Measurements from ENCODE around the gene CRHR1.

DNA sequence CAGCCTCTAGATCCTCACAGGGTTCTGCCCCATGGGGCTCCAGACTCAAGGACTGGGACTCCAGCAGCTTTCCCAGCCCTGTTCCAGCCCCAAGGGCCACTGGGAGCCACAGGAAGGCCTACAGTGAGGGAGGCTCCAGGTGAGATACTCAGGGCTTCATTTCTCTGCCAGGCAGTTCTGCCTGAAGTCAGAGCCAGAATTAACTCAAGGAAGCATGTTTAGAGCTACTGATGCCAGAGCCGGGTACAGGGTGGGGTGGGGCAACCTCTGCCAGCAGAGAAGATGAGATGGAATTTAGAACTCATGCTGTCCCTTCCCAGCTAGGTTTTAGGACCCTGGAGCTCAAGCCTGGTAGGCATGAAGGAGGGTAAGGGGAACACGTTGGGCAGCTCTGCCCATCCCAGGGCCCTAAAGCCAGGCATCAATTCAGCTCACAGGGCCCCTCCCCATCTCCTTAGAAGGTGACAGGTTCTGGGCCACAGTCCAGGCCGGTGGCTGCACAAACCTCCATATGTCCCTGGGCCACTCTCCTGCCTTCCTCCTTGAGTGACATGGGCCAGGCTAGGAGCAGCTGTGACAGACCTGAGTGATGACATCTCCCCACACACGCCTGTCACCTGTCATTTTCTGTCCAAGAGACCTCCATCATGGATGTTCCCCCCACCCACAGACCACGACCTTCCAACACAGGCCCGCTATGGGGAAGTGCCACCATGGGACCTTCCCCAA, 36.1 kb downstream of the CRHR1 start:
- TF ChIP-seq, protein P1, sequence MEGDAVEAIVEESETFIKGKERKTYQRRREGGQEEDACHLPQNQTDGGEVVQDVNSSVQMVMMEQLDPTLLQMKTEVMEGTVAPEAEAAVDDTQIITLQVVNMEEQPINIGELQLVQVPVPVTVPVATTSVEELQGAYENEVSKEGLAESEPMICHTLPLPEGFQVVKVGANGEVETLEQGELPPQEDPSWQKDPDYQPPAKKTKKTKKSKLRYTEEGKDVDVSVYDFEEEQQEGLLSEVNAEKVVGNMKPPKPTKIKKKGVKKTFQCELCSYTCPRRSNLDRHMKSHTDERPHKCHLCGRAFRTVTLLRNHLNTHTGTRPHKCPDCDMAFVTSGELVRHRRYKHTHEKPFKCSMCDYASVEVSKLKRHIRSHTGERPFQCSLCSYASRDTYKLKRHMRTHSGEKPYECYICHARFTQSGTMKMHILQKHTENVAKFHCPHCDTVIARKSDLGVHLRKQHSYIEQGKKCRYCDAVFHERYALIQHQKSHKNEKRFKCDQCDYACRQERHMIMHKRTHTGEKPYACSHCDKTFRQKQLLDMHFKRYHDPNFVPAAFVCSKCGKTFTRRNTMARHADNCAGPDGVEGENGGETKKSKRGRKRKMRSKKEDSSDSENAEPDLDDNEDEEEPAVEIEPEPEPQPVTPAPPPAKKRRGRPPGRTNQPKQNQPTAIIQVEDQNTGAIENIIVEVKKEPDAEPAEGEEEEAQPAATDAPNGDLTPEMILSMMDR (IDR thresholded peaks at IDR 0.05; ENCODE audit: insufficient read depth, low read length): no peak
- TF ChIP-seq POLR2AphosphoS5 (IDR thresholded peaks at IDR 0.05; ENCODE audit: low read depth) (no peak), GABPA (IDR thresholded peaks at IDR 0.05; ENCODE audit: low read depth) (no peak)
- TF ChIP-seq, protein P2, sequence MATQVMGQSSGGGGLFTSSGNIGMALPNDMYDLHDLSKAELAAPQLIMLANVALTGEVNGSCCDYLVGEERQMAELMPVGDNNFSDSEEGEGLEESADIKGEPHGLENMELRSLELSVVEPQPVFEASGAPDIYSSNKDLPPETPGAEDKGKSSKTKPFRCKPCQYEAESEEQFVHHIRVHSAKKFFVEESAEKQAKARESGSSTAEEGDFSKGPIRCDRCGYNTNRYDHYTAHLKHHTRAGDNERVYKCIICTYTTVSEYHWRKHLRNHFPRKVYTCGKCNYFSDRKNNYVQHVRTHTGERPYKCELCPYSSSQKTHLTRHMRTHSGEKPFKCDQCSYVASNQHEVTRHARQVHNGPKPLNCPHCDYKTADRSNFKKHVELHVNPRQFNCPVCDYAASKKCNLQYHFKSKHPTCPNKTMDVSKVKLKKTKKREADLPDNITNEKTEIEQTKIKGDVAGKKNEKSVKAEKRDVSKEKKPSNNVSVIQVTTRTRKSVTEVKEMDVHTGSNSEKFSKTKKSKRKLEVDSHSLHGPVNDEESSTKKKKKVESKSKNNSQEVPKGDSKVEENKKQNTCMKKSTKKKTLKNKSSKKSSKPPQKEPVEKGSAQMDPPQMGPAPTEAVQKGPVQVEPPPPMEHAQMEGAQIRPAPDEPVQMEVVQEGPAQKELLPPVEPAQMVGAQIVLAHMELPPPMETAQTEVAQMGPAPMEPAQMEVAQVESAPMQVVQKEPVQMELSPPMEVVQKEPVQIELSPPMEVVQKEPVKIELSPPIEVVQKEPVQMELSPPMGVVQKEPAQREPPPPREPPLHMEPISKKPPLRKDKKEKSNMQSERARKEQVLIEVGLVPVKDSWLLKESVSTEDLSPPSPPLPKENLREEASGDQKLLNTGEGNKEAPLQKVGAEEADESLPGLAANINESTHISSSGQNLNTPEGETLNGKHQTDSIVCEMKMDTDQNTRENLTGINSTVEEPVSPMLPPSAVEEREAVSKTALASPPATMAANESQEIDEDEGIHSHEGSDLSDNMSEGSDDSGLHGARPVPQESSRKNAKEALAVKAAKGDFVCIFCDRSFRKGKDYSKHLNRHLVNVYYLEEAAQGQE (IDR thresholded peaks at IDR 0.05; ENCODE audit: insufficient replicate concordance, low read depth): no peak

Data from HL-60 (cell line).